ENCODE data around the gene TP53I3.

DNA sequence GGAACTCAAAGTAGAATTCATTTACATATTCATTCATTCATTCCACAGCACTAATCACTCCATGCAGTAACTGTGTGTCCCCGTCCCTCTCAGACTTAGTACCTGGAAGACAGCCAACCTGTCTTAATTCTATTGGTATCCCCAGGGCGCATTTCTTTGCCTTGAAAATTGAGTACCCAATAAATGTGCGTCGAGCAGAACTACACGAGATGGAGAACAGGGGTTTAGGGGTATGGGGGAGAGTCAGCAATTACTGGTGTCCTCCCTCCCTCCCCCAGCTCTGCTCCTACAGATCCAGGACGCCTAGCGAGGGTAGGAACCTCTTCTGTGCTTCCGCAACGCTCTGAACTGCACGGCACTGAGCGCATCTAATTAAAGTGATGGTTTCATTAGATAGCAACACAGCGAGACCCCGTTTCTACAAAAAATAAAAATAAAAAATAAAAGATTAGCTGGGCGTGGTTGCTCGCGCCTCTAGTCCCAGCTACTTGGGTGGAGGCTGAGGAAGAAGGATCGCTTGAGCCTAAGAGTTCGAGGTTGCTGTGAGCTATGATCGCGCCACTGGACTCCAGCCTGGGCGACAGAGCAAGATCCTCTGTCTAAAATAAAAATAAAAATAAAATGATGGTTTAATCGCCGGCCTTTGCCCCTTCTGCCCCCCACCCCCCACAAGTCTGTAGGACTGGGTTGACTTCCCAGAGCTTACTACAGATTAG, 35.7 kb downstream of the TP53I3 start:
- TF ChIP-seq, protein P1, sequence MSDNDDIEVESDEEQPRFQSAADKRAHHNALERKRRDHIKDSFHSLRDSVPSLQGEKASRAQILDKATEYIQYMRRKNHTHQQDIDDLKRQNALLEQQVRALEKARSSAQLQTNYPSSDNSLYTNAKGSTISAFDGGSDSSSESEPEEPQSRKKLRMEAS (IDR thresholded peaks at IDR 0.05) = peak; percentile 16; the same call in 1 of the 2 replicates
- TF ChIP-seq, protein P2, sequence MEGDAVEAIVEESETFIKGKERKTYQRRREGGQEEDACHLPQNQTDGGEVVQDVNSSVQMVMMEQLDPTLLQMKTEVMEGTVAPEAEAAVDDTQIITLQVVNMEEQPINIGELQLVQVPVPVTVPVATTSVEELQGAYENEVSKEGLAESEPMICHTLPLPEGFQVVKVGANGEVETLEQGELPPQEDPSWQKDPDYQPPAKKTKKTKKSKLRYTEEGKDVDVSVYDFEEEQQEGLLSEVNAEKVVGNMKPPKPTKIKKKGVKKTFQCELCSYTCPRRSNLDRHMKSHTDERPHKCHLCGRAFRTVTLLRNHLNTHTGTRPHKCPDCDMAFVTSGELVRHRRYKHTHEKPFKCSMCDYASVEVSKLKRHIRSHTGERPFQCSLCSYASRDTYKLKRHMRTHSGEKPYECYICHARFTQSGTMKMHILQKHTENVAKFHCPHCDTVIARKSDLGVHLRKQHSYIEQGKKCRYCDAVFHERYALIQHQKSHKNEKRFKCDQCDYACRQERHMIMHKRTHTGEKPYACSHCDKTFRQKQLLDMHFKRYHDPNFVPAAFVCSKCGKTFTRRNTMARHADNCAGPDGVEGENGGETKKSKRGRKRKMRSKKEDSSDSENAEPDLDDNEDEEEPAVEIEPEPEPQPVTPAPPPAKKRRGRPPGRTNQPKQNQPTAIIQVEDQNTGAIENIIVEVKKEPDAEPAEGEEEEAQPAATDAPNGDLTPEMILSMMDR (IDR thresholded peaks at IDR 0.05 in 2 of 3, conservative IDR thresholded peaks at IDR 0.05 in 1 of 3; ENCODE audit: borderline replicate concordance in 1 of 3, insufficient read depth in 1 of 3, low read depth in 2 of 3, low read length in 2 of 3) = no peak
- TF ChIP-seq FOSL1 (IDR thresholded peaks at IDR 0.05; ENCODE audit: low read depth) (no peak), POLR2AphosphoS5 (IDR thresholded peaks at IDR 0.05; ENCODE audit: low read depth, low read length) (no peak), EZH2 (IDR thresholded peaks at IDR 0.05) (no peak), JUND (IDR thresholded peaks at IDR 0.05) (no peak), POLR2A (IDR thresholded peaks at IDR 0.05; ENCODE audit: borderline replicate concordance, extremely low read depth, insufficient read depth, insufficient read length) (no peak), ZNF274 (IDR thresholded peaks at IDR 0.05; ENCODE audit: low read depth, low read length) (no peak), SRF (IDR thresholded peaks at IDR 0.05; ENCODE audit: low read depth) (no peak), EGR1 (IDR thresholded peaks at IDR 0.05; ENCODE audit: low read depth) (no peak)
- TF ChIP-seq, protein P3, sequence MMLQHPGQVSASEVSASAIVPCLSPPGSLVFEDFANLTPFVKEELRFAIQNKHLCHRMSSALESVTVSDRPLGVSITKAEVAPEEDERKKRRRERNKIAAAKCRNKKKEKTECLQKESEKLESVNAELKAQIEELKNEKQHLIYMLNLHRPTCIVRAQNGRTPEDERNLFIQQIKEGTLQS (IDR thresholded peaks at IDR 0.05) = no peak
- TF ChIP-seq, protein P4, sequence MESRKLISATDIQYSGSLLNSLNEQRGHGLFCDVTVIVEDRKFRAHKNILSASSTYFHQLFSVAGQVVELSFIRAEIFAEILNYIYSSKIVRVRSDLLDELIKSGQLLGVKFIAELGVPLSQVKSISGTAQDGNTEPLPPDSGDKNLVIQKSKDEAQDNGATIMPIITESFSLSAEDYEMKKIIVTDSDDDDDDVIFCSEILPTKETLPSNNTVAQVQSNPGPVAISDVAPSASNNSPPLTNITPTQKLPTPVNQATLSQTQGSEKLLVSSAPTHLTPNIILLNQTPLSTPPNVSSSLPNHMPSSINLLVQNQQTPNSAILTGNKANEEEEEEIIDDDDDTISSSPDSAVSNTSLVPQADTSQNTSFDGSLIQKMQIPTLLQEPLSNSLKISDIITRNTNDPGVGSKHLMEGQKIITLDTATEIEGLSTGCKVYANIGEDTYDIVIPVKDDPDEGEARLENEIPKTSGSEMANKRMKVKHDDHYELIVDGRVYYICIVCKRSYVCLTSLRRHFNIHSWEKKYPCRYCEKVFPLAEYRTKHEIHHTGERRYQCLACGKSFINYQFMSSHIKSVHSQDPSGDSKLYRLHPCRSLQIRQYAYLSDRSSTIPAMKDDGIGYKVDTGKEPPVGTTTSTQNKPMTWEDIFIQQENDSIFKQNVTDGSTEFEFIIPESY (IDR thresholded peaks at IDR 0.05; ENCODE audit: extremely low read depth, insufficient replicate concordance, low read length) = no peak
- TF ChIP-seq, protein P5, sequence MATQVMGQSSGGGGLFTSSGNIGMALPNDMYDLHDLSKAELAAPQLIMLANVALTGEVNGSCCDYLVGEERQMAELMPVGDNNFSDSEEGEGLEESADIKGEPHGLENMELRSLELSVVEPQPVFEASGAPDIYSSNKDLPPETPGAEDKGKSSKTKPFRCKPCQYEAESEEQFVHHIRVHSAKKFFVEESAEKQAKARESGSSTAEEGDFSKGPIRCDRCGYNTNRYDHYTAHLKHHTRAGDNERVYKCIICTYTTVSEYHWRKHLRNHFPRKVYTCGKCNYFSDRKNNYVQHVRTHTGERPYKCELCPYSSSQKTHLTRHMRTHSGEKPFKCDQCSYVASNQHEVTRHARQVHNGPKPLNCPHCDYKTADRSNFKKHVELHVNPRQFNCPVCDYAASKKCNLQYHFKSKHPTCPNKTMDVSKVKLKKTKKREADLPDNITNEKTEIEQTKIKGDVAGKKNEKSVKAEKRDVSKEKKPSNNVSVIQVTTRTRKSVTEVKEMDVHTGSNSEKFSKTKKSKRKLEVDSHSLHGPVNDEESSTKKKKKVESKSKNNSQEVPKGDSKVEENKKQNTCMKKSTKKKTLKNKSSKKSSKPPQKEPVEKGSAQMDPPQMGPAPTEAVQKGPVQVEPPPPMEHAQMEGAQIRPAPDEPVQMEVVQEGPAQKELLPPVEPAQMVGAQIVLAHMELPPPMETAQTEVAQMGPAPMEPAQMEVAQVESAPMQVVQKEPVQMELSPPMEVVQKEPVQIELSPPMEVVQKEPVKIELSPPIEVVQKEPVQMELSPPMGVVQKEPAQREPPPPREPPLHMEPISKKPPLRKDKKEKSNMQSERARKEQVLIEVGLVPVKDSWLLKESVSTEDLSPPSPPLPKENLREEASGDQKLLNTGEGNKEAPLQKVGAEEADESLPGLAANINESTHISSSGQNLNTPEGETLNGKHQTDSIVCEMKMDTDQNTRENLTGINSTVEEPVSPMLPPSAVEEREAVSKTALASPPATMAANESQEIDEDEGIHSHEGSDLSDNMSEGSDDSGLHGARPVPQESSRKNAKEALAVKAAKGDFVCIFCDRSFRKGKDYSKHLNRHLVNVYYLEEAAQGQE (IDR thresholded peaks at IDR 0.05; ENCODE audit: low read depth) = no peak
